Measurements from ENCODE around the gene LRCOL1. TPM values are rescaled to one million over a fixed set of nuclear protein-coding genes. Genes with fewer than 3 reads are reported as not detected.

Gene LRCOL1
- total RNA-seq, 1 donor from 2014 or later = not detected

DNA sequence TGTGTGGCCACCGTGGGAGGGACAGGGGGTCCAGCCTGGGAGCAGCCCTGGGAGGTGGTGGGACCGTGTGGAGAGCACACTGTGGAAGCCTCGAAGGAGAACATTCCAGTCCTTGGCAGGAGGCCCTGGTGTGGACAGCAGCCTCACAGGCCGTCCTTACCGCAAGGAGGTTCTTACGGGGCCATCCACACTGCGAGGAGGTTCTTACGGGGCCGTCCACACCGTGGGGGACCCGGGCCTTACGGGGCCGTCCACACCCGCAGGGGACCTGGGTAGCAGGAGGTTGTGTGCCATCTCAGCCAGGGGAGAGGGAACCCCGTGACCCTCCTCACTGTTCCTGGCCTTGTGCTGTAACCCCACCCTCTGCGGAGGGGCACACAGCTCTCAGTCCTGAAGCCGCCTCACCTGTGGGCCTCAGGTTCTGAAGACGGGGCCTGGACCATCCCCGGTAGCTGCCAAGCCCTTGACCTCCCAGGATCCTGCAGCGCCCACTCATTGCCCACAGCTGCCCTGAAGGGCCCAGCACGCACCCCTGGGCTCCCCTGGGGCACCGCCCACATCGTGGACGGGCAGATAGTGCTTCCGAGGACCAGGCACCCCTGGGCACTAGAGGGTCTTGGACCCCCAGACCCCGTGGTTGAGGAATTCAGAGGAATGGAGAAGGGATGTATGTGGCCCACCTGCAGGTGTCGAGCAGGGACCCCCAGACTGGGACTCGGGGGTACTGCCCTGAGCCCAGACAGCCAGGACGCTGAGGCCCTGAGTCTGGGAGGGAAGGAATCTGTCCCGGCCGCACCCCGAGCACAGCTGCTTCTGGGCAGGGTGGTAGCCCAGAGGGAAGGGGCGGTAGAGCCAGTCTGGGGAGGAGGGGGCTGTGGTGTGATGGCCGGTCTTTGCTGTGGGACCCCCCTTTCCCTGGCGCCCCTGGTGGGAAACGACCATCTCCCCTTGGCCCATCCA, 37.3 kb downstream of the LRCOL1 start:
- intact Hi-C loops (cut with DNase I) = no loop called here
- DNase-seq (ENCODE audit: low spot score) = no peak

DNA sequence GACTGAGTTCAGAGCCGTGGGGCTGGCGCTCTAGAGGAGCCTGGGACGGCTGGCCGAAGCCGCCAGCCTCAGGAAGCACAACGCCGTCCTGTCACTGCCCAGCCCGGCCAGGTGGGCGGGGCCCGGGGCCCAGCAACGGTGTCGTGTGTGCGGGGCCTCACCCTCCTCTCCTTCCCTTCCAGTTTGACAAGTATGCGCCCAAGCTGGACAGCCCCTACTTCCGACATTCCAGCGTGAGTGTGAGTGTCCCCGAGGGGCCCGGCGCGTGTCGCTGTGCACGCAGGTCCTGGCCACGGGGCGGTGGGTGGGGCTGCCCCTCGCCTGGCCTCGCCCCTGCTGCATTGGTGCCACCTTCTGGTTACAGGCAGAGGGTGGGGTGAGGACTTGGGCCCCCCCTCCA, 38.3 kb downstream of the LRCOL1 start:
- intact Hi-C loops (cut with DNase I) = no loop called here
- no peak for DNase-seq (ENCODE audit: low spot score)

DNA sequence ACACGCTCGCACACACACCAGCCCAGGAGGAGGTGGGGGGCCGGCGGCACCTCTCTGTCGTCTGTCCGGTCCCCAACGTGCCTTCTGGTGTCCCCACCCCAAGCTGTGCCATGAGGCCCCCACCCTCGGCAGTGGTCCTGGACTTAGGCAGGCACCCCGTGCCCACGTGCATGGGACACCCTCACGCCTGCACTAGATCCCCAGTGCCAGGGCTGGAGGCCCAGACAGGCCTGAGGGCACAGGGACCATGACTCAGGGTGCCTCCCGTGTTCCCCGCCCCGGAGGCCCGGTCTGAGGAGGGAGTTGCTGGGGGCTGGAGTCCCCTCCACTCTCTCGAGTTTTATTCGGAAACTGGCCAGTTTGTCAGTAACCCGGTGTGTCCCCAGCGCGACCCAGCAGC, 38.8 kb downstream of the LRCOL1 start:
- intact Hi-C loops (cut with DNase I) = no loop called here
- DNase-seq (ENCODE audit: low spot score) = no peak

DNA sequence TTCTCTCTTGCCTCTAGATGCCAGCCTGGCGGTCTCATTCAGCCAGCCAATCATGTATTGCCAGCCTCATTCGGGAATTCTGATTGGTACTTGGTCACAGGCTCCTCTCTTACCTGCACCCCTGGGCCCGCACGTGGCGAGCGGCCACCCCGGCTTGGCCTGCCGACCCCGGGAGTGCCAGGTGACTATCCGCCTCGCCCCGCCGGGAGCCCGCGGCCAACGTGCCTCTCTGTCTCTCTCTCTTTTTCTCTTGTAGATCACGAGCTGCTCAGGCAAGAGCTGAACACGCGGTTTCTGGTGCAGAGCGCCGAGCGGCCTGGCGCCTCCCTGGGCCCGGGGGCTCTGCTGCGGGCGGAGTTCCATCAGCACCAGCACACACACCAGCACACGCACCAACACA, 39.3 kb downstream of the LRCOL1 start:
- intact Hi-C loops (cut with DNase I) = no loop called here
- no peak for DNase-seq (ENCODE audit: low spot score)

DNA sequence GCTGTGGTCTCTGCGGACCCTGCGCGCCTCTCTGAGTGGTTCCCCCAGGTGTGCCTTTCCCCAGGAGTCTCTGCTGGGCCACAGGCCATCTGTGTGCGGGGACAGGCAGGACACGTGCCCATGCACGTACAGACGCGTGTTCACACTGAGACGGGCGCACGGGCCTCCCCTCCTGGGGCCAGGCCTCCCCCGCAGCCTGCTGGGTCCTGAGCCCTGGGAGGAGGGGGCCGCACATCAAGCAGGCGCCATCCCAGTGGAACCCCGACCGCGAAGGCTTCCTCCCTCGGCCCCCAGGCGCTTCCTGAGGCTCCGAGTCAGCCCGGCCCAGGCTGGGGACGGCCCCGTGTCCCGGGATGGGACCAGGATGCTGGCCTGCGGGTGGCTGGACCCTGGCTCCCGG, 39.7 kb downstream of the LRCOL1 start:
- intact Hi-C loops (cut with DNase I) = no loop called here
- no peak for DNase-seq (ENCODE audit: low spot score)

DNA sequence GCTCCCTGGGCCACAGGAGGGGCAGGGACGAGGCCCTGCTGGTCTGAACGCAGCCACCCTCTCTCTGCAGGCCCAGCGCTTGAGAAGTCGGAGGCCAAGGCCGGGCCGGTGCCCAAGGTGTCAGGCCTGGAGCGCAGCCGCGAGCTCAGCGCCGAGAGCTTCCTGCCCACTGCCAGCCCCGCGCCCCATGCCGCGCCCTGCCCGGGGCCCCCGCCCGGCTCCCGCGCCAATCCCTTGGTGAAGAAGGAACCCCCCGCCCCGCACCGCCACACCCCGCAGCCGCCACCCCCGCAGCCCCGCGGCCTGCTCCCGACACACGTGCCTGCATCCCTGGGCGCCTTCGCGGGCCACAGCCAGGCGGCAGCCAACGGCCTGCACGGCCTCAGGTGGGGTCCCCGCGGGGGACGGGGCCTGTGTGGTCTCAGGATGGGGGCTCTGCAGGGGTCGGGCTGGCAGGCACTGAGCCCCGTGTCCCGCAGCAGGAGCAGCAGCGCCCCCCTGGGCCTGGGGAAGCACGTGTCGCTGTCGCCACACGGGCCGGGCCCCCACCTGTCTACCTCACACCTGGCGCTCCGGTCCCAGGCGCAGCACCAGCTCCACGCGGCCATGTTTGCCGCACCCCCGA, 40.4 kb downstream of the LRCOL1 start:
- no peak for DNase-seq (ENCODE audit: low spot score)
- intact Hi-C loops (cut with DNase I) = no loop called here

DNA sequence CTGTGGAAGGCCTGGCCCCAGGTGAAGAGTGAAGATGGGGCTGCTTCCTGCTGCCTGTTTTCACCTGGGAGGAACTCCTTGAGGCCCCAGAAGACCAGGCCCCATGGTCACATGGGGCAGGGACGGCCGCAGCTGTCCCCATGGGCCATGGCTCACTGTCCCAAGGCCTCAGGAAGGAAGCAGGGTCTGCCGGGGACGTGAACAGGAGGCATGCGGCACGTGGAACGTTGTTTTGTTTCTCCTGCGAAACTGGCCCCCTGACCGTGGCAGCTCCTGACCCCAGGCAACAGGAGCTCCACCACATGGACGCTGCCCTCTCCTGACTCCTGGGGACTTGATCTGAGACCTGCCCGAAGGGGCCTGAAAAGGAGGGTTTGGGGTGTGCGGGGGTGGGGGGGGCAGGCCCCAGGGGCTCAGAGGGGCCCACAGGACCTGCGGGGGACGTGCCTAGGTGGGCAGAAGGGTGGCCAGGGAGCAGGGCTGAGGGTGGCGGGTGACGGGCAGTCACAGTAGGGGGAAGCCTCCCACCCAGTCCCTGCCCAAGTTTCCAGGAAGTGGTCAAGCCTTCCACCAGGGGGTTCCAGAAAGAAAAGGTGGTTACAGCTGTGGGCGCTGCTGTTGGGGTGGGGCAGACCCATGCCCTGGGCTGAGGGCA, 41.4 kb downstream of the LRCOL1 start:
- intact Hi-C loops (cut with DNase I) = no loop called here
- no peak for DNase-seq (ENCODE audit: low spot score)

DNA sequence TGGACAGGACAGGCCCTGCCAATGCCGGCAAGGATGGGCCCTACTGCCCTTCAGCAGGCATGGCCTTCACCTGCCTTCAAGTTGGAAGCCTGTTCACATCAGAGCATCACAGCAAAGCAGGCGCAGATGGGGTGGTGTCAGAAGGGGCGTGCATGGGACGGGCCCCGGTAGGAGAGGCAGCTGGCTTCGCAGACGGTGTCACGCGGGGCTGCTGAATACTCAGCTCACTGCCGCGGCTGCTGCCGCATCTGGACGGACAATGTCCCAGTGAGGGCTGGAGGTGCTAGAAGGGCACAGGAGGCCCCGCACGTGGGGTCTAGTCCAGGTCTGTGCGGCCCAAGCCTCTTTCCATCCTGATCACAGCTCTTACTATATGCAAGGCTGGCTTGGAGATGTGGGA, 42.1 kb downstream of the LRCOL1 start:
- intact Hi-C loops (cut with DNase I) = no loop called here
- DNase-seq (ENCODE audit: low spot score) = no peak

DNA sequence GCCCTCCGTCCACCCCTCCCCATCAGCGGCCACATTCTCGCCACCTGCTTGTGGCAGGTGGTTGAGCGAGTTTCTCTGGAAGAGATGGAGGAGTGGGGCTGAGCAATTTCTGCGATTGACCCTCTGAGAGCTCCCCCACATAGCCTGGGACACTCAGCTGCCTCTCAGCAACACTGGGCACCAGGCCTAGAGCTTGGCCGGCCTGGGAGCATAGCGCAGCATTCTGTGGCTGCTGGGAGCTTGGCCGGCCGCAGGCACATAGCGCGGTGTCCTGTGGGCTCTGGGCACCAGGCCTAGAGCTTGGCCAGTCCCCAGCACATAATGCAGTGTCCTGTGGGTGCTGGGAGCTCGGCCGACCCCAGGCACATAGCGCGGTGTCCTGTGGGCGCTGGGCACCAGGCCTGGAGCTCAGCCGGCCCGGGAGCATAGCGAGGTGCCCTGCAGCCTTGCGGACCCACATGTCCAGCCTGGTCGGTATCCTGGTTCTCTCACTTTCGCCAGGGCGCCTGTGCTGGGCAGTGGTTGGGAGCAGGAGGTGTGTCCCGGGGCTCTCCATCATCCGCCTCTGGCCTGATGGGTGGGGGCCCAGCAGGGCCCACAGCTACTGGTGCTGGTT, 43.8 kb downstream of the LRCOL1 start:
- intact Hi-C loops (cut with DNase I) = no loop called here
- no peak for DNase-seq (ENCODE audit: low spot score)

DNA sequence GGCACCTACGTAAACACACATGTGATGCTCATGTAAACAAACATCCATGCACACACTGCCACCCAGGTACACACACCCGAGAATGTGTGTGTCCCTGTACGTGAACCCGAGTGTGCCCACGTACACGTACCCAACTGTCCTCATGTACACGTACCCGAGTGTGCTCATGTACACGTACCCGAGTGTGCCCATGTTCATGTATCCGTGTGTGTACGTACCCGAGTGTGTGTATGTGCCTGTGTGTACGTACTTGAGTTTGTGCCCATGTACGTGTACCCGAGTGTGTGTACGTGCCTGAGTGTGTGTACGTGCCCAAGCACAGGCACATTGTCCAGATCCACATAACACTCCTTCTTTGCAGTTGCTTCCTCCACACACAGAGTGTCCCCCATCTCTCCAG, 45.0 kb downstream of the LRCOL1 start:
- no peak for DNase-seq (ENCODE audit: low spot score)
- intact Hi-C loops (cut with DNase I) = no loop called here

DNA sequence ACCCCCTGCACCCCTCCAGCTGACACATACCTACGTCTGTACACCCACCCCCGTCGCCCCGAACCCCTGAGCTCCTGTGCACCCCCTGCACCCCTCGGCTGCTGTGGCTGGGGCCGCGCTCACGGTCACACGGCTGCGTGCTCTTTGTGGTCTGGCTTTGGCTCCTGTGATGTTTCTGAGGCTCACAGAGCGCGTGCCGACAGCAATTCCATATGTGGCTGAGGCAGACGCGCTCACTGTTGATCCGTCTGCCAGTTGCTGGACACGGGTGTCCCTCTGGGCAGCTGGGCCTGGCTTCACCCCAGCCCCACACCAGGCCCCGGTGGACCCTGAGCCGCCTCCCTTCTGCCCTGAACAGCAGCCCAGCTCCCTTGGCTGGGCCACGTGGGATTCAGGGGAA, 46.5 kb downstream of the LRCOL1 start:
- intact Hi-C loops (cut with DNase I) = no loop called here
- DNase-seq (ENCODE audit: low spot score) = no peak

DNA sequence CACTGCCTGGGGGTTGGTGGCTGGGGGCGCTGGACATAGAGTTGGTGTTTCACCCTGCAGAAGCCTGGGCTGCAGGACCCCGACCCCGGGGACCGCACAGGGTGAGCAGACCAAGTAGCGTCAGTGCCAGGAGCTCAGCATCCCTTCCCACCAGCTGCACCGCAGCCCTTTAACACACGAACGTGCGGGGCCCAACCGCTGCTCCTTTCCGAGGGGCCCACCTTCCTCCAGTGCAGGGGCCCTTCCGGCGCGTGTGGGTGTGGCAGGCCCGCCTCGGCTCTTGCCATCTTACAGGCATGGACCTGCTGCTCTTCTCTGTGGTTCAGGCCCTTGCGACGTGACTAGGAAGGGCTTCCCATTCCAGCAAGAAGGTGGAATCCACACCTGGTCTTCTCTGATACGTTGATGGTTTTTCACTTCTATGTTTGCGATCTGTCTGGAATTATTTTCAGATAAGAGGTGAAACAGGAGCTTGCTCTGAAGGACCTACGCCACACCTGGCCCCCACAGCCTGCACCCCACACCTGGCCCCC, 47.8 kb downstream of the LRCOL1 start:
- intact Hi-C loops (cut with DNase I) = no loop called here
- DNase-seq (ENCODE audit: low spot score) = no peak

DNA sequence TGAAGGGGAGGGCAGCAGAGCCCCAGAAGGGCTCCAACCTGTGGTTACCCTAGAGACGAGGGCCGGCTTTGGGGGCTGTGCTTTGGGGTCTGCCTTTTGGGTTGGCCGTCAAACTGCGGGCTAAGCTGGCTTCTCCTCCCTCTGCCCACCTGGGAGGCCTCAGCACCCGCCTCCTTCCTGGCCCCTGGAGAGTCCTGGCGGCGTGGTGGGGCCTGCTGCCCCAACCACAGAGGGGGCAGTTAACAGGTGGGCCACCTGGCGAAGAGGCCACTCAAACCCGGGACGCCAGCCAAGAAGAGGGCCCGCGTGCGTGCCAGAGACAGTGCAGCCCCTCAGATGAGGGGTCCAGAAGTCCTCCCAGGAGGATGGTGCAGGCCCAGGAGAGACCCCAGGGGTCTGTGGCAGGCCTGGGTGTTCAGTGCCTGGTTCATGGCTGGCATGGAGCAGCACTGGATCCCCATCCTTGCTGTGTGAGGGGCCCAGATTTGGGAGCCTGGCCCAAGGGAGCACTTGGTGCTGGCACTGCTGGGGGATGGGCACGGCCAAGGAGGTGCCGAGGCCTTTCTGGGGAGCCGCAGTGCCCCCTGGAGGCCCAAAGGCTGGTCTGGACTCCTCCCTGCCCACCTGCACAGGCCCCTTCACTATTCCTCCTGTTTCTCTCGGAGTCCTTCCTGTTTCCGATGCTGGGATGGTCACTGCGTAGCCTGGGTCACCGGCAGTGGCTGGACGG, 48.8 kb downstream of the LRCOL1 start:
- DNase-seq (ENCODE audit: low spot score) = no peak
- intact Hi-C loops (cut with DNase I) = no loop called here

DNA sequence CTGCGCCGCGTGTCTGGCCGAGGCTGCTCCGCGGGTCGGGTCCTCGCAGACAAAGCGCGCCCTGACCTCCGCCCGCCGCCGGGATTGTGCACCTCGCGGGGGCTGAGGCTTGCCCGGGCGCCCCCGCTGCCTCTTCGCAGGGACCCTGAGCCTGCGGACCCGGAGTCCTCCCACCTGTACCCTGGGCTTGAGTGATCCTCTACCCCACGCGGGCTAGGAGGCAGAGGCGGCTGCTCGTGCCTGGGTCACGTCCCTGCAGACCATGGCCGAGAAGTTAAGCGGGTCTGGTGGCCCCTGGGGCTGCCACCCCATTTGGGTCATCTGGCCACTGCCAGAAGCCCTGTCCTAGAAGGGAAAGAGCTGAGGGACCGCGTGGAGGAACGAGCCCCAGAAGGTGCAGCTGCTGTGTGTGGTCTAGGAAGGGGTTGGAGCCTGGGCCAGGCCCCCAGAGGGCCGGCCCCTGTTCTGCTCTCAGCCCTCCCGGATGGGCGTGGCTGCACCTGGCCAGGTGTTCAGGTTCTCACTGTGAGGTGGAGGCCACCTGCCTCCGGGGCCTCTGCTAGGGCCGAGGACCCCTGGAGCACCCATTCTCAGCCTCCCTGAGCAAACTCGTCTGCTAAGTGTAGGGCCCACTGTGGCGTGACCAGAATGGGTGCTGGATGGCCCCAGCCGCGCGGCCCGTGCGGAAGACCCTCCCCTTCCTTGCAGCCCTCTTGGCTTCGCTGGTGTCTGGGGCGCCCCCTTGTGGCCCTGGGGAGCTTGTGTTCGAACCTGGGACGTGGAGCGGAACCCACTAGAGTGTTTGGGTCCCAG, 49.6 kb downstream of the LRCOL1 start:
- no peak for DNase-seq (ENCODE audit: low spot score)
- intact Hi-C loops (cut with DNase I) = no loop called here

DNA sequence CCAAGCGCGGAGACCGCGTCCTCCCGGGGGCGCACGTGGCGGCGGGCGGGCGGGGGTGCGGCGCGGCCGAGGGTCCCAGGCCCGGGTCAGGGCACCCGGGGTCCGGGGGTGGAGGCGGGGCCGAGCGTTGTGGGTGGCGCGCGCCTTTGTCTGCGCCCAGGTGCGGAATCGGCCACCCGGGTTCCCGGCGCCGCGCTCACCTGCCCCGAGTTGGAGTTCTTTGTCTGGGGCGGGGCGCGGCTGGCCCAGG, 50.1 kb downstream of the LRCOL1 start:
- intact Hi-C loops (cut with DNase I) = no loop called here
- DNase-seq (ENCODE audit: low spot score) = no peak

DNA sequence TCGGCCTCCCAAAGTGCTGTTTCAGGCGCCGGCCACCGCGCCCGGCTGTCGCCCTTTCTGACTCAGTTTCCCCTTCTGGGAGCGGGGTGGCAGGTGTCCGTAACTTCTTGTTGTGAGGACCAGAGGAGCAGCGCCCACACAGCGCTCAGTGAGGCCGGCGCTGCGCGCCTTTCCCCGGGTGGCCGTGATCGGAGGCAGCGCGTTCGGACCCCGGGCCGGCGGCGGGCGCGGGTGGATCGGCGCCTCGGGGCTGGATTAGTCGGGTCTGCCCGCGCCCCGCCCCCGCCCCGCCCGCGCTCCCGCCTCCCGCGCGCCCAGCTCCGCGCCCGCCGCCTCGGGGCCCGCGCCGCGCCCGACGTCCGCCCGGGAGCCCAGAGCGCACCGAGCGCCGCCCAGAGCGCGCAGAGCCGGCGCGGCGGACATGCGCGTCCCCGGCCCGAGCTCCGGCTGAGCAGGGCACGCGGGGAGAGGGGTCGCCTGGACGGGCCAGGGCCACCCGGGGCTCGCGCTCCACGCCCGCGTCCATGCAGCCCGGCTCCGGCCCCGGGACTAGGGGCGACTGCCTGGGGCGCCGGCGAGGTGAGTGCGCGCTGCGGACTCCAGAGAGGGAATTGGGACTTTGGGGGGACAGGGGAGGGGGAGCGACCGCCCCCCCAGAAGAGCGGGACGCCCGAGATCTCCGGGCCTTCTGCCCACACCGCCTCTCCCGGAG, 50.6 kb downstream of the LRCOL1 start:
- no peak for DNase-seq (ENCODE audit: low spot score)
- intact Hi-C loops (cut with DNase I) = no loop called here

DNA sequence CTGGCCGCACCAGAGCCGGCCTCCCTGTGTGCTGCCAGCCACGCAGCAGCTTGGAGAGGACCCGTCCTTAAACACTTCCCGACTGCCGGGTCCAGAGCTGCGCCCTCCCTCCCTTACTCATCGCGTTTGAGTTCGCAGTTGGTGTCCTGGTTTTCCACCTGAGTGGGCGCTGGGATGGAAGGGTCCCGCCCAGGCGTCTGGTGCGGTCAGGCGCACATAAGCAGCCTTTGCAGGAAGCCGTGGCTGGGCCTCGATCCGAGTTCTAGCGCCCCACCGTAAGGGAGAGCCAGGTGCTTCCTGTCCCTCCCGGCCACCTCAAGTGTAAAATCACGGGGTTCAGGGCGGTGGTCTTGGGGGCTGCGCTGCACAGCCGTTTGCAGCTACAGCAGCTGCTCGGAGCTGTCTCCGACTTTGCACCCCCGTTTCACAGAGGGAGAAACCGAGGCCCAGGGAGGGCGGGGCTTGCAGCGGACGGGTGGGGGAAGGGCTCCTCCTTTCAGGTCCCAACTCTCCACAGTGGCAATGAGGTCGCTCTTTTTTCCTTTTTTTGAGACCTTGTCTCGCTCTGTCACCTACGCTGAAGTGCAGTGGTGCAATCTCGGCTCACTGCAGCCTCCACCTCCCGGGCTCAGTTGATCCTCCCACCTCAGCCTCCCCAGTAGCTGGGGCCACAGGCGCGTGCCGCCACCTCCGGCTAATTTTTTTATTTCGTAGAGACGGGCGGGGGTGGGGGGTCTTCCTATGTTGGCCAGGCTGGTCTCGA, 51.3 kb downstream of the LRCOL1 start:
- intact Hi-C loops (cut with DNase I) = no loop called here
- DNase-seq (ENCODE audit: low spot score) = no peak
